HG03159 (cell line): ENCODE results near the gene CYGB.

Experiments
- ATAC-seq: cut with Tn5 transposase; IDR thresholded peaks from one replicate; pipeline ENCODE4 v1.9.1; 2021; ENCODE audit warnings: mild to moderate bottlenecking, moderate library complexity; ENCODE audit not compliant: unreplicated experiment

CYGB gene

DNA sequence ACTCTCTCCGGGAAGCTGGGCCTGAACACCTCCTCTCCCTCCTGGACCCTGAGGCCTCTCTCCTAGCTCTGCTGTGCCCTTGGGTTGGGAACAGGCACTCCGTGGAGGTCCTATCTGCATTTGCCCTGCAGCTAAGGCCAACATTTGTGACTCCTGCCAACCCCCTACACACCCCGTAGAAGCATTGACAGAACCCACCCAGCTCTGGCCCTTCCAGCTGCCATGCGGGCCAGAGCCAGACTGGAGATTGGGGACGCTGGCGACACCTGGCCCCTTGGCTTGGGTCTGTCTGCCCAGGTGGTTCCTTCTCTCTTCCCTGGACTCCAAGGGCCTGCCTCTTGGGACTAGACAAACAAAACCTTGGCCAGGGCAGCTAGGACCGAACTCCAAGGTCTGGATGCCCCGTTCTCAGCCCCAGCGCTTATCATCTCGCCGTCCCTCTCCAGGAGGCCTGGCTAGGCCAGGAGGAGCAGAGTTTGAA, 35.6 kb downstream of the CYGB start:
- no peak for ATAC-seq

DNA sequence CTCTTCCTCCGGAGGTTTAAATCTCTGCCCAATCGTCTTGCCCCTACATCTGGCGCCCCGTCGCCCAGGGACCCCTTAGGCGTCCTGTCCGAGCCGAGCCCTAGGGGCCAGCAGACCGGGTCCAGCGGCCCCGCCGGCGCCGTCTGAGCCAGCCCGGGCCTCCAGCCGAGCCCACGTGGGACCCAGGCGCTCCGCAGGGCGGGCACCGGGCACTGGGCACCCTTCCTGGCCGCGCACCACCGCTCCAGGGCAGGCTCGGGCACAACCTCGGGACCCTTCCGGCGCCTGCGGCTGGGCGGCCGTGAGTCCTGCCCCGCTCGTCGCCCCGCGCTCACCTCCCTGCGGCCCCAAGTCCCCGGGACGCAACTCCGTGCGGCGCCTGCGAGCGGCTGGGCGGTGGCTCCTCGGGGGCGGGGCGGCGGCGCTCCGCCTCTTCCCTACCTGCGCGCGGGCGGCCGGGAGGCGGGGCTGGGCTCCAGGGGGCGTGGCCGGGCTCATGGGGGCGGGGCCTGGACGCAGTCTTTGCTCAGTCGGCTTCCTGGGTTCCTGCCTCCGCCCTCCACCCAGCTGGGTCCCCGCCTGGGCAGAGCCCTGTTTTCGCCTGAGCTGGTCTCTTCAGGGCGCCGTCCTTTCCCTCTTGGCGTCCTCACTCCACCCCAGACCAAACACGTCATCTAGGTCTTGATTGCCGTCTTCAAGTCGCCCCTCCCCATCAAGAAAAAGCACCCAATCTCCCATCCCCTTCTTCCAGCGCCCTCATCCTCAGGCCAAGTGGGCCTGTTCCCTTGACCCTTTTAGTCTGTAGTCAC, 36.3 kb downstream of the CYGB start, which contains the start of gene RHBDF2:
Gene RHBDF2, minus strand, starts transcription at position 406 of the 809 bp plus-strand sequence. CDS start 19,899 bp downstream, outside the sequence.
- ATAC-seq: peak; percentile 66

DNA sequence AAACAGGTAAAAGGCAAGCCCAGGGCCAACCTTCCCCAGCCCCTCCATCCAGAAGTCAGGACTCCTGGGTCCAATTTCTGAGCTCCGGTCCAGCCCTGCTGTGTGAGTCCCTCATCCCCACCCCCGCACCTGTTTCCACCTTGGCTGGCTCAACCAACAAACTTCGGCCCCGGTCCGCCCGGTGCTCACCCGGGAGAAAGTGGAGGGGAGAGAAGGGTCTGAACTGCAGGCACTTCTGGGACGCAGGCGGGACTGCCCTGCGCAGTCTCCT, 36.8 kb downstream of the CYGB start:
- no peak for ATAC-seq

DNA sequence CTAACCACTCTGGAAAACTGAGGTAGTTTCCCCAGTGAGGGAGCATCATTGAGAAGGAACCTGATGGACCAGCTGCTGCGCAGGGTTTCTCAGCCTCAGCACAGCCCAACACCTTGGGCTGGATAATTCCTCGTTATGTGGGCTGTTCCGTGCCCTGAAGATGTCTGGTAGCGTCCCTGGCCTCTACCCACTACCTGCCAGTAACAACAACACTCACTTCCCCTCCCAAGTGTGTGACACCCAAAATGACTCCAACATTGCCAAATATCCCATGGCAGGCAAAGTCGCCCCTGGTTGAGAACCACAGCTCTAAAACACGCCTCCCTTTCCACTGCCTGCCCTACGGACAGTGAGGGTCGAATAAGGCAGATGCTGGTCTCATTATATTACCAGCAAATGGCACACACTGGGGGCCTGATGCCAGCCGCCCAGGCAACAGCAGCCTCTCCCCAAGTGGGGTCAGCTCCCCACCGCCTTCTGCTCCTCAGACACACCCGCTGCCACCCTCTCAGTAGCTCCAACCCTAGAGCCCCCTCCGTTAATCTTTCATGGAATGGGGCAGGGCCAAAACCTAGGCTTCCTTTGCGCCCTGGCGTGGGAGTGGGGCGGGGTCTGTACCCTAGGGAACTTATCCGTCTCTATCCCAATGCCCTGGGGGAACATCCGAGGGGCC, 37.3 kb downstream of the CYGB start:
- ATAC-seq: no peak

DNA sequence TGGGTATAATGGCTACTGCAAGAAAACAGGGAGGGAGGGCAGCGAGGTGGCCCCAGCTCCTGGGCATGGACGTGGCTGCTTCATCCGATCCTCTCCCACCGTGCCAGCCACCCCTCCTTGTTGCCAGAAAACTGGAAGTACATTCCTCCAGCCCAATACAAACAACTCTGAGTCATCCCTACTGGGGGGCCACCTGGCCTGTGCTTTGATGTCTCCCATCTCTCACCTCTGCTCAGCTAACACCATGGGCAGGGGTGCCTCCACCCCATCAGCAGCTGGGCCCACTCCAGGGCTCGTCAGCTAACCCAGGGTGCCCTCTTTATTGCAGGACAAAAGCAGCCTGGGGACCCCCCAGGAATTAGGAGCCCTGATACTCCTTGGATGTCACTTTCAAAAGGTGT, 38.2 kb downstream of the CYGB start:
- no peak for ATAC-seq

DNA sequence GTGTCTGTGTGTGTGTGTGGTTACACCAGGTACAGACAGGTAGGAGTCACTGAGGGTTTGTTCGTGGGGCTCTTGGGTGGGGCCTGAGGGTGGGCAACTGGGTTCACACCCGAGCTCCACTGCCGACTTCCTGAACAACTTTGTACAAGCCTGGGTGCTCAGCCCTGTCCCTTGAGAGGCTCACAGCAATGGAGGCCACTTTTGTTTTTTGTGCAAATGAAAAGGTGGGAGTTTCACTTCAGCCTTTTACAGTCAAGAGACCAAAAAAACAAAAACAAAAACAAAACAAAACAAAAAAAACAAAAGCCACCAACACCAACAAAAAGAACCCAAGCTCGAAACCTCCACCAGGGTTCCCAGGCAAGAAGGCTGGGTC, 38.6 kb downstream of the CYGB start:
- no peak for ATAC-seq

DNA sequence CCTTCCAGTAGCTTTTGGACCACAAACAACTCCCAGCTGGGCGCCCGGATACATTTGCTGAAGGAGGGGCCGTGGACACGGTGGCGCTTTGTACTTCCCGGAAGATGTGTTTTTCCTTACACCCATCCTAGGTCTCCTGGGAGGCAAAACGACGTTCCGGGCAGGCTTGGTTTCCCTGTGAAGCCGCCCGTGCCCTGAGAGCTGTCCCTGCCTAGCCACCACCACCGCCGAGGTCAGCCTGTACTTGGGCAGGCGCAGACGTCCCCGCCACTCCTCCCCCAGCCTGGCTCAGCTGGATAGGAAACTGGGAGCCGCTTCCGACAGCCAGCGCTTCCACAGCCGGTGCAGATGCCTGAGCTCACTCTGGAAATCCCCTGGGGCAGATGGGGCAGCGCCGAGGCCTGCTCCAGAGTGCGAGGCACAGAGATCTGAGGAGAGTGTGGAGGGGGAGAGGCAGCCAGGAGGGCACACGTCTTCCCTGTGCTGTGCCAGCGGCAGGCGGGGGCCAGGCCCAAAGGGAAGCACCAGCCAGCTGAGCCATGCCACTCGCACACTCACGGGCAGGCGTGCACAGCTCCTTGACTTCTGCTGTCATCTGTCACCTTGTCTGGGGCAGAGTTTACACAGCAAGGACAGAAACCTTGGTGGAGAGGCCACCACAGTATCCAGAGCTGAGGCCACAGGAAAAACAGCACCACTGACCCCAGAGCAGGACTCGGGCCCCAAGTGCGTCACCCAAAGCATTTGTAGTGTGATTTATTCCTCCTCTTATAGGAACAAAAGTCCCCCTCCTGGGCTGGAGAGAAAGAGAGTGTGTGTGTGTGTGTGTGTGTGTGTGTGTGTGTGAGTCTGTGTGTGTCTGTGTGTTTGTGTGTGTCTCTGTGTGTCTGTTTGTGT, 39.3 kb downstream of the CYGB start:
- ATAC-seq: no peak

DNA sequence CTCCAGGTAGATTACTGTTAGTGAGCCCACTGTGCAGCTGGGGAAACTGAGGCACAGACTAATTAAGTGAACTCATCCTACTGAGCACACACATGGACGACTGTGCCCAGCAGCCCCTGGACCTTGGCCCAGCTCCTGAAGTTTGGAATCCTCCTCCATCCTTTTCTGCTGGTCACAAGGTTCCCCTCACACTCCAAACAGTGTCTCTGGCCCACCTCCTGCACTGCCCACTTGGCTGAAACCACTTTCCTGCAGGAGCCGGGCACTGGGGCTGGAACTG, 39.9 kb downstream of the CYGB start:
- no peak for ATAC-seq

DNA sequence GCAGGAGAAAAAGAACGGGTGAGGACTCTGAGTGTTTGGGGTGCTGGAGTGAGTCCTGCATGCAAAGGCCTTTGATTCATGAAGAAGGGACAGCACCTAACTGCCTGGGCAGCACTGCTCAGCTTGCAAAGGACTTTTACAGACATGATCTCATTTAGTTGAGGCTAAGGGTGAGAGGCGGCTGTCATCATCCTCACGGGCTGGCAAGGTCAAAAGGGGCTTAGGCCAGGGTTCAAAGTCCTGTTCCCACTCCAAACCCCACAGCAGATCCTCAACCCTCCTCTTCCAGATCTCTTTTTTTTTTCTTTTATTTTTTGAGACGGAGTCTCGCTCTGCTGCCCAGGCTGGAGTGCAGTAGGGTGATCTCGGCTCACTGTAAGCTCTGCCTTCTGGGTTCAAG, 41.0 kb downstream of the CYGB start:
- ATAC-seq: no peak

DNA sequence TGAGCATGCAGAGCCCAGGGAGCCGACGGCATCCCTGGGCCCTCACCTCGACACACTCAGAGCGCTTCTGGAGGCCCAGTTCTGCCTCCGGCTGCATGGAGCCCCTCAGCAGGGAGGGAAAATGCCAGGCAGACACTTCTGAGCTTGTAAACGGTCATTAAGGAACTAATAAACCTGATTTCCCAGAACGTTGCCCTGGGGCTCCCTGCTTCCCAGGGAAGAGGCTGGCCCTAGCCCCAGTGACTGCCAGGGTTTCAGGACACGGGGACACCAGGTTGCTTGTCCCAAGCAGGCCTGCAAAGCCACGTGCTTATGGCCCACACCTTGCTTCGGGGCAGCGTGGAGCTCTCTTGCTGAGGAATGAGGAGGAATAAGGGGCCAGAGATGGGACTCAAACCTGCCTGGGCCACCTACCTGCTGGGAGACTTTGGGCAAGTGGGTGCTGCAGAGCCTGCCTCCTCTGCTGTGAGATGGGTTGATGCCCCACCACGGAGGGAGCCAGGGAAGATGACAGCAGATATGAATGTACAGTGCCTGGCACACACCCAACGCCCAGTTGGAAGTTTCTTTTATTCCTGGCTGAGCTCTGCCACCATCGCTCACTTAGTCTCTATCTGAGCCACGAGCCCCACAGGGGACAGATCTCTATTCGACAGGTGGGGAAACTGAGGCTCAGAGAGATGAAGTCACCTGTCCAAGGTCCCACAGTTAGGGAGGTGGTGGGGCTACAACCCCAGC, 41.7 kb downstream of the CYGB start:
- no peak for ATAC-seq

DNA sequence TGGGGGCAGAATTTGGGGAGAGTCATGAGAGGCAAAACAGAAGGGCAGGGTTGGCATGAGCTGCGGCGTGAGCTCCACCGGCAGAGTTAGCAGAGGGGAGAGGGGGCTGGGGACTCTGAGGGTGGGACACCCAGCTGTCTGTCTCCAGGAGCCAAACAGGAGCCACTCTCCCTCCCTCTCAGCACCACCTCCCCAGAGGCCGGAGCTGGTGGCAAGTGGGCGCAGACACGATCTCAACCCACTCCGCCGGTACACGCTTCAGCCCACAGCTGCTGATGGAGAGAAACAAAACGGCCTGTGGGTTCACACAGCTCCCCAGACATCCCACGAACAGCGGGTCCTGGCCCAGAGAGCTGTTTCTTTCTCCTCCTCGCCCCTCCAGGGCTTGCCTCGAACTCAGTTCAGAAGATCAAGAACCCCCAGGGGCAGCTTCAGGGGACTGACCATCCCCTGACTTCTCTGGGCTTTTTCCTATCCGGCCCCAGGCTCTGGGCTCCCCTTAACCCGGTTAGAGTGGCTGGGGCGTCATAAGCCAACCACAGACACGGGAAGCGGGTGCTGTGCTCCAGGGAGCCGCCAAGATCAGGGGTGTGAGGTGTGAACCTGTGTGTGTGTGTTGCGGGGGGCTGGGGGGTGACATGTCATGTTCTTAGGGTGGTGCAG, 43.9 kb downstream of the CYGB start:
- no peak for ATAC-seq

DNA sequence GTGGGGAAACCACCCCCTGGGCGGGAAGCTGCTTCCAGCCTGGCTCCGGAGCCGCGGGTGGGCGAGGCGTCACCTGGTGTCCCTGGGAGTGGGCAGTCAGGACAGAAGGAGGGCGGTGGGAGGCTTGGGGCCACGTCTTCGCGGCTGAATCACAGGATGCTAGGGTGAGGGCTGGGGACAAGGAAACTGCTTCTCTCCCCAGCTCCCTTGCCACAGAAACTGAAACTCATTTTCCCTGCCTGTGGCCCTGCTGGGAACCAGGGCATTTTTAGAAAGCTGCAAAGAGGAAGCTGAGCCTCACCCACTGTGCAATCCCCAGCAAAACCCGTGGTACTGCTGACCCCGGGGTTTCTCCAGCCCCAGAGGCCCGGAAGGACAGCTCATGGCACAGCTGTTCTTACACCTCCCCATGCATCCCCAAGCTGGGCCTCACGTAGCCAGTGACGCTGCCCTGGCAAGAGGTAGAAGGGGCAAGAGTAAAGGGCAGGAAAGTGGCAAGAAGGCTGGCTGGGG, 44.5 kb downstream of the CYGB start:
- ATAC-seq: peak; percentile 30

DNA sequence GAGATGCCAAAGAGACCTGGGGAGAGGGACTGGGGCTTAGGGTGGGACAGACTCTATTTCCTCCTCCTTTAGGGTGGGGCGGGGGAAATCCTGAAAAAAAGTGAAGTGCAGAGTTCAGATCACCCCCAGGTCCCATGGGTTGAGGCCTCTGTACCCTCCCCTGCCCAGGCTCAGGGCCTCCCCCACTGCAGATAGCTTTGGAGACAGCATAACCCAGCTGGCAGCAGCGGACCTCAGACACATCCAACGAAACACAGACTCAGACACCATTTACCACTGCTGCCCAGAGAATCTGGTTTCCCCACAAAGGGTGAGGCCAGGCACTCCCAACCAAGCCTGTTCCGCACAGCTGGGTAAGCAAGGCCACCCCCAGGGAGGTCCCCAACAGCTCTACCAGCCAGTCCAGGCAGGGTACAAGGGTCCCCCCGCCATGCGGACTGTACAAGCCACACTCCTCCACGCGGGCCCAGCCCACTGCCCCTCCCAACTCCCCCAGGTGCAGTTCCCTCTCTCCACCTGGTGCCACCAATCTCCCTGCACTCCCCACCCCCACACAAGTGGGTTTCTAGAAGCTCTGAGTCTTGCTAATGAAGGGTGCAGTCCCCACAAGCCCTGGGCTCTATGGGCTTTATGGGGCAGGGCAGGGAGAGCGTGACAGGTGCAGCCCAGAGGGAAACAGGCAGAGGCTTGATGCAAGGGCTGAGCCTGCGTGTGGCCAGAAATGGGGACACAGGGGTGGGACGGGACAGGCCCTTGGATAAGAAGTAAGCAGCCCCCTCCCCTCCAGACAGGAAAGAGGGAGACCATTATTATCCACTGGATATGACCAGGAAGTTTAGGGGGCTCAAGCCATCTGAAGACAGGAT, 45.2 kb downstream of the CYGB start:
- ATAC-seq: peak; percentile 36

DNA sequence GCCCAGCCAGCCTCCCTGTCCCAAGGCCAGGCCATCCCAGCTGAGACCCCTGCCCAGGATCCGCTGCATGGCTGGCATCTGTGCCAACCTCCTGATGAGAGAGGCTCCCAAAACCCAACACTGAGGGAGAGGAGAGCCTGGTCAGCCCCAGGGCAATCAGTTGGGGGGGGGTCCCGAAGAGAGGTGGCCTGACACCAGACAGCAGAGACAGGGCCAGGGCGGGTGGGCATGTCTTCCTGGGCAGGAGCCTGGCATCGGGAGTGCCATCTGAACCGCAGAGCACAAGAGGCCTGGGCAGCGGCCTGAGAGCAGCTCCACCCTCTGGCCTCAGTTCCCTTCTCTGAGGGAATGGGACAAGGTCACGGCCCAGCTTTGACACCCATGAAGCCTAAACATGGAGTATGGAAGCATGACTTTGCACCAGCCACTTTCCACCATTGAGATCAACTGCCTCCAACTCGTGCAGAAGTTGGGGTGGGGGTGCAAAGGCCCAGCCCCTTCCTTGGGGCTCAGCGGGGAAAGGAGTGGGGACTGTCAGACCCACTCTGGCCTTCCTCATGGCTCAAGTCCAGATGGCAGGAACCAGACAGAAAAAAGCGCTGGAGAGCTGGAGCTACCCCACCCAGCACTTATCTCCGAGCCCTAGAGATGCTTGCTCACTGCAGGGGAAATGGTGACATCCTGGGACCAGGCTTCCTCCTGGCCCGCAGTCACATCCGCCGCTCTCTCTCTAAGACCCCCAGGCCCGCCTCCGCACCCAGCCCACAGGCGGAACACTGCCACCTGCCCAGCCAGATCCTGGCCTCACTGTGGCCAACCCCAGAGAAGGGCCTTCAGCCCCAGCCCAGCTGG, 46.0 kb downstream of the CYGB start:
- ATAC-seq: peak; percentile 9

DNA sequence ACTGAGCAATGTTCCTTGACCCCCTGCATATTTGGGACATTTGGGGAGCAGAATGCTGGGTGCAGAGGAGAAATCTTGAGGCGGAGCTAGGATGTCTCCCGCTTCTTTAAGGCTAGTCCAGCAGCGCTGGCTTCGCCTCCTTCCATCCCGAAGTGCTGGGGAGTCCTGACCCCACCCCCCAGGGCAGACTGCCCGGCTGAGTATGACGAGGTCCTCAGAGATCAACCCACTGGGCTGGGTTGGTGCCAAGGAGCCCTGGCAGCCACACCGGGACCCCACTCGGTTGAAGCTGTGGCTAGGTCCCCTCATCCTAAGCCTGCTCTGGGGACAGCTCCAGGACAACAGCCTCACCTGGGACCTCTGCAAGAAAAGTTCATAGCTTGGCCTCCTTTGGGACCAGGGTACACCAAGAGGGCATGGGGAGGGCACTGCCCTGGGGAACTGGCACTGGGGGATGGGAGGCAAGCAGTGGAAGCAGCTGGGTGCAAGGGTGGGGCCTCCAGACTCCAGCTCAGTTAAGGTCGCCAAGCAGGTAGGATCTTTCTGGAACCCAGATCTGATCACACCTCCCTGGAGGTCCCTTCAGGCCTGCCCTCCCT, 47.3 kb downstream of the CYGB start:
- ATAC-seq: no peak

DNA sequence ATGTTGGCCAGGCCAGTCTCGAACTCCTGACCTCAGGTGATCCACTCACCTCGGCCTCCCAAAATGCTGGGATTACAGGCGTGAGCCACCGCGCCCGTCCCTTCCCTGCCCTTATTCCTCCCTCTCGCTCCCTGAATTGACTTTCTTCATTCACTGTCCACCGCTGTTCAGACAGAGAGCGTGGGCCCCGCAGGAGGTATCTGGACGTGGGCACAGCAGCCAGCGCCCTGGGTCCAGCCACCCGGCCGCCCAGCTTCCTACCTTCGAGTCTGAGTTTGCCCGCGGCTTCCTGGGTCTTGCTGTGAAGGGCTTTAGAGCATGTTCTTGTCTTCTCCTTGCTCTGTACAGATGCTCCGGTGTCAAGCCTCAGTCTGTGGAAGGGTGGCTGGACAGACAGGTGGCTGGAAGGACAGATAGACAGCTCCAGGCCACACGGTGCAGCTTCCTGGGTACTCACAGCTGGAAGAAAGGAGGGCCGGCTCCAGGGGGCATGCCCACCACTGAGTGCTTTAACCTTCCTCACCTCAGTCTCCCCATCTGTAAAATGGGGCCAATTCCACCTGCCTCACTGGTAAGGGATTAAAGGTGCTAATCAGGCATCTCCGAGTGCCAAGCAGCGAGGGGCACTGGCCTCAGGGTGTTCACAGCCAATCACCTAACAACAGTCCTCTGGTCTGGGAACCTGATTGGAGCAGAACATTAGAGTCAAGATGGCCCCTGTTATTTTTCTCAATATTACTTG, 49.9 kb downstream of the CYGB start:
- no peak for ATAC-seq

DNA sequence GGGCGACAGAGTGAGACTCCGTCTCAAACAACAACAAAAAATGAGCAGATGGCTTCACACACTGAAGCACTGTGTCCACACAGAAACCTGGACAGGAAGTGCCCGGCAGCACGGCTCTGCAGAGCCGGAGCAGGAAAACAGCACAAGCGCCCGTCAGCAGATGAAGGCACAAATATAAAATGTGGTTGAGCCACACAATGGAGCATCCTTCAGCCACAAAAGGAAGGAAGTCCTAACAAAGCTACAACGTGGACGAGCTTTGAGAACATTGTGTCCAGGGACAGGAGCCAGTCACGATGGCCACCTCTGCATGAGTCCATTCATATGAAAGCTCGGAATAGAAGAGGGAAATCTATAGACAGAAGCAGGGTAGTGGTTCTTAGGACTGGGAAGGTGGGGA, 51.9 kb downstream of the CYGB start:
- no peak for ATAC-seq
